Stomach (tissue), 9 donors: Measurements from ENCODE around the gene TP63. TPM values are rescaled to one million over a fixed set of nuclear protein-coding genes. Genes with fewer than 3 reads are reported as not detected.

ENCODE experiments used
- DNase-seq, 2 donors: peaks; one replicate each; pipeline versions ENCODE4 v3.0.0 to v3.0.0-alpha.2; 2013 to 2019
- H3K27ac ChIP-seq, 5 donors: fragments of 200-600 bp in 4 of 5; sonication (generic) in 4 of 5; one replicate each; pipeline ENCODE4 v1.5.1; 2013 to 2019; ENCODE audit warnings: mild to moderate bottlenecking in 1 of 5, moderate library complexity in 1 of 5
- H3K27me3 ChIP-seq, 3 donors: fragments of 200-600 bp; sonication (generic); one replicate each; pipeline ENCODE4 v1.5.1; 2017 to 2019; ENCODE audit warnings: mixed run types in 1 of 3
- H3K36me3 ChIP-seq, 4 donors: fragments of 200-600 bp; sonication (generic); 1 replicate in 3 of 4; 2 replicates in 1 of 4; pipeline ENCODE4 v1.5.1; 2016 to 2019
- H3K4me1 ChIP-seq, 4 donors: fragments of 200-600 bp; sonication (generic); one replicate each; pipeline ENCODE4 v1.5.1; 2016 to 2019
- H3K4me3 ChIP-seq, 4 donors: fragments of 200-600 bp; sonication (generic) in 3 of 4; one replicate each; pipeline ENCODE4 v1.5.1; 2016 to 2019; ENCODE audit warnings: mild to moderate bottlenecking in 1 of 4
- H3K9me3 ChIP-seq, 4 donors: fragments of 200-600 bp; sonication (generic); one replicate each; pipeline ENCODE4 v1.5.1; 2016 to 2019
- CTCF ChIP-seq, 7 experiments: fragments of 450-650 bp in 4 of 7; fragments of 200-600 bp in 3 of 7; sonication (generic) in 3 of 7; IDR thresholded peaks; one replicate each; pipeline ENCODE4 v1.5.1; 2016 to 2019; ENCODE audit warnings: antibody characterized with exemption in 7 of 7, control low read depth in 2 of 7, mild to moderate bottlenecking in 1 of 7
- EP300 ChIP-seq: sonication (generic); formaldehyde crosslinking; IDR thresholded peaks from one replicate; pipeline ENCODE4 v1.6.1; 2017; ENCODE audit warnings: antibody characterized with exemption
- POLR2A ChIP-seq, 4 donors: fragments of 450-650 bp; IDR thresholded peaks; one replicate each; pipeline ENCODE4 v1.6.1; 2016; ENCODE audit warnings: antibody characterized with exemption in 4 of 4, control low read depth in 2 of 4, mild to moderate bottlenecking in 1 of 4, moderate library complexity in 1 of 4
- POLR2AphosphoS5 ChIP-seq, 3 donors: sonication (generic); formaldehyde crosslinking; IDR thresholded peaks; one replicate each; pipeline ENCODE4 v1.6.1; 2016; ENCODE audit warnings: antibody characterized with exemption in 3 of 3
- WGBS, 5 donors: extraction: QIAGEN DNeasy Blood & Tissue Kit in 3 of 5; methylation state at CpG; one replicate each; pipeline versions ENCODE4 v1.1.5 to v1.1.7; 2013 to 2018; 5-methylcytosine and 5-hydroxymethylcytosine counted together
- intact Hi-C: fragments of 100-400 bp; cut with DNase I; formaldehyde crosslinking; loops from one replicate; pipeline ENCODE4 v1.15.1; 2023; ENCODE audit warnings: low total_unique reads
- polyA plus RNA-seq, 3 donors: library from polyadenylated mRNA; stranded (reverse); fragments of 200-250 nt; gene quantifications; one replicate each; pipeline ENCODE4 v1.2.3, GENCODE V29; 2013
- total RNA-seq, 5 donors: library from RNA; depleted of rRNA; stranded (reverse); fragments of >200 nt; gene quantifications; one replicate each; pipeline versions ENCODE4 v1.1.0 to v1.2.3, GENCODE V29; 2014 to 2016
- donor health status: healthy with polysubstance abuse.
- donor health status: Bipolar disorder and iron deficiency.
- donor health status: healthy.

Gene TP63
- total and polyA plus RNA-seq, 8 donors, result 0.15 to 25.6 (median 0.55) TPM; not detected in 5

- H3K27me3 ChIP-seq, result no peaks in the 10 kb centered on the region
- 84 to 90% (median 89%) methylated on average over 5 of the region's 5 CpGs for WGBS, 5 donors
- no peaks in the 10 kb centered on the region for H3K9me3 ChIP-seq
- H3K27ac ChIP-seq, result no peak overlapping the region
- intact Hi-C loops, result no loop called here
- H3K36me3 ChIP-seq, result no peaks in the 10 kb centered on the region
- no peak overlapping the region for H3K4me3 ChIP-seq
- no peaks in the 10 kb centered on the region for H3K4me1 ChIP-seq
- TF ChIP-seq CTCF (IDR thresholded peaks at IDR 0.05) (no peak), EP300 (no peak), POLR2A (IDR thresholded peaks at IDR 0.05) (no peak), POLR2AphosphoS5 (IDR thresholded peaks at IDR 0.05) (no peak)
- DNase-seq, result no peak
Observed at GRCh38 chr3:189834462-189834861, 203.3 kb downstream of the TP63 start.

GRCh38 chr3:189836795-189837194, 205.6 kb downstream of the TP63 start:
- H3K36me3 ChIP-seq, result no peaks in the 10 kb centered on the region
- H3K4me3 ChIP-seq, result no peak overlapping the region
- TF ChIP-seq POLR2AphosphoS5 (IDR thresholded peaks at IDR 0.05), result no peak
- TF ChIP-seq CTCF (IDR thresholded peaks at IDR 0.05), result no peak
- no peak for TF ChIP-seq POLR2A (IDR thresholded peaks at IDR 0.05)
- TF ChIP-seq EP300, result no peak
- H3K9me3 ChIP-seq, result no peaks in the 10 kb centered on the region
- no peaks in the 10 kb centered on the region for H3K4me1 ChIP-seq
- WGBS, 5 donors, result 74 to 91% (median 75%) methylated on average over 4 to 5 of the region's 5 CpGs
- H3K27me3 ChIP-seq, result no peaks in the 10 kb centered on the region
- no peak overlapping the region for H3K27ac ChIP-seq
- no peak for DNase-seq
- intact Hi-C loops, result no loop called here

GRCh38 chr3:189838291-189838690, 207.1 kb downstream of the TP63 start:
- 63 to 85% (median 79%) methylated on average over 6 of the region's 6 CpGs for WGBS, 5 donors

GRCh38 chr3:189839576-189839975, 208.4 kb downstream of the TP63 start:
- Histone ChIP-seq H3K4me1 (no peaks in the 10 kb centered on the region), H3K4me3 (no peak overlapping the region), H3K9me3 (no peaks in the 10 kb centered on the region), H3K36me3 (no peaks in the 10 kb centered on the region), H3K27ac (no peak overlapping the region), H3K27me3 (no peaks in the 10 kb centered on the region)
- TF ChIP-seq POLR2A (IDR thresholded peaks at IDR 0.05), result no peak
- intact Hi-C loops, result no loop called here
- WGBS, 5 donors, result 49 to 61% (median 55%) methylated on average over 2 of the region's 2 CpGs
- peak in 1 of 2 donors; percentile 12 for DNase-seq

More at GRCh38 chr3:189838291-189838690, 207.1 kb downstream of the TP63 start:
- H3K36me3 ChIP-seq, result no peaks in the 10 kb centered on the region
- no peak for TF ChIP-seq POLR2A (IDR thresholded peaks at IDR 0.05)
- no peak for TF ChIP-seq CTCF (IDR thresholded peaks at IDR 0.05)
- H3K4me3 ChIP-seq, result no peak overlapping the region
- H3K27me3 ChIP-seq, result no peaks in the 10 kb centered on the region
- H3K4me1 ChIP-seq, result no peaks in the 10 kb centered on the region
- no peaks in the 10 kb centered on the region for H3K9me3 ChIP-seq
- H3K27ac ChIP-seq, result no peak overlapping the region
- no peak for DNase-seq
- intact Hi-C loops, result no loop called here

- Histone ChIP-seq H3K9me3 (no peaks in the 10 kb centered on the region), H3K4me3 (no peak overlapping the region), H3K4me1 (no peaks in the 10 kb centered on the region), H3K27me3 (no peaks in the 10 kb centered on the region), H3K36me3 (no peaks in the 10 kb centered on the region), H3K27ac (no peak overlapping the region)
- 52 to 68% (median 55%) methylated on average over 13 of the region's 13 CpGs for WGBS, 5 donors
- intact Hi-C loops, result no loop called here
- DNase-seq, result peak in 1 of 2 donors; percentile 81
- no peak for TF ChIP-seq EP300
- TF ChIP-seq POLR2AphosphoS5 (IDR thresholded peaks at IDR 0.05), result no peak
- TF ChIP-seq POLR2A (IDR thresholded peaks at IDR 0.05), result no peak
- TF ChIP-seq CTCF (IDR thresholded peaks at IDR 0.05), result no peak
Observed at GRCh38 chr3:189841473-189842205, 210.4 kb downstream of the TP63 start.
